ENCODE results near the gene IL34.

DNA sequence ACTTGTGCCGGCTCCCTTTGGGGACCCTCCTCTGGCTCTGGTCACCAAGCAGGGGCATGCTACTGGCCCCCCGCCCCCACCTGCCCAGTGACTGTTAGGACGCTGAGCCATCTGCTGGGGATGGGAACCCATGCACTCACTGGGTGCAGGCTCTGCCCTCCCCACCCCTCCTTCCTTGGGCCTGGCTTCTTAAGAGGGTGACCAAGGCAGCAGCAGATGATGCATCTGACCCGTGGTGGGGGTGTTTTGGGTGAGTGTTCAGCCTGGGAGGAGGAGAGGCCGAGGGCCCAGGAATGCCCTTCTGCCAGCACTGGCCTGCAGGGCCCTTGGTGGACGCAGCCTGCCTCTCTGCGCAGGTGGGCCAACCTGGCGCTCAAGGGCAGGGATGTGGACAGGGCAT lies 58.7 kb downstream of the IL34 start:
- TF ChIP-seq EZH2 (IDR thresholded peaks at IDR 0.05; ENCODE audit: insufficient read depth, poor library complexity, severe bottlenecking) (no peak), EZH2phosphoT487 (IDR thresholded peaks at IDR 0.05; ENCODE audit: insufficient read depth, low read depth) (no peak)
